NOMO-1 treated with dmso at 0.1 percent for 144 hours (cell line): ENCODE measurements around the gene NFIC.

Source experiments
- DNase-seq: peaks from one replicate; lab custom pipeline; 2025; ENCODE audit not compliant: unreplicated experiment; lab: John Stamatoyannopoulos, UW

NFIC gene

GRCh38 chr19:3358689-3359014, 7.7 kb upstream of the NFIC start:
- no peak for DNase-seq

- DNase-seq = no peak
These were observed 7.1 kb upstream of the NFIC start for GRCh38 chr19:3359015-3359918.

DNA sequence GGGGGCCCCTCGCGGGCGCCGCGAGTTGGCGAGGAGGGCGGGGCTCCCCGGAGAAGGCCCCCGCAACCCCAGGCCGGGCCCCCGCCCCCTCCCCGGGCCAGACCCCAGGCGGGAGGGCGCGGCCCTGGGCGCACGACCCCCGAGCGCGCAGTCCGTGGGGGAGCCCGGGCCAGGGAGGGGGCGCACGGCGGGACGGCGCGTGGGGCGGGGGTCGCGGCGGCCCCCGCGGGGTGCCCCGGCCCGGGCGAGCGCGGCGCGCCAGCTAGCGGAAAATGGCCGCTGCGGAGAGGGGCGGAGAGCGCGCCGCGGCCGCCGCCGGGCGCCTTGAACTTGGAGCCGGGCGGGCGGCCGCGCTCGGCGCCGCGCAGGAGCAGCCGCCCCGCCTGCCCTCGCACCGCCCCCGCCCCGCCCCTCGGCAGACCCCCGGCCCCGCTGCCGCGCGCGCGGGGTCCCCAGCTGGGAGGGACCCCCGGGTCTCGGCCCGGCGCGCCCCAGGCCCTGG, 6.4 kb upstream of the NFIC start:
- DNase-seq = no peak

- no peak for DNase-seq
These were observed 5.7 kb upstream of the NFIC start for GRCh38 chr19:3360421-3361383.

DNA sequence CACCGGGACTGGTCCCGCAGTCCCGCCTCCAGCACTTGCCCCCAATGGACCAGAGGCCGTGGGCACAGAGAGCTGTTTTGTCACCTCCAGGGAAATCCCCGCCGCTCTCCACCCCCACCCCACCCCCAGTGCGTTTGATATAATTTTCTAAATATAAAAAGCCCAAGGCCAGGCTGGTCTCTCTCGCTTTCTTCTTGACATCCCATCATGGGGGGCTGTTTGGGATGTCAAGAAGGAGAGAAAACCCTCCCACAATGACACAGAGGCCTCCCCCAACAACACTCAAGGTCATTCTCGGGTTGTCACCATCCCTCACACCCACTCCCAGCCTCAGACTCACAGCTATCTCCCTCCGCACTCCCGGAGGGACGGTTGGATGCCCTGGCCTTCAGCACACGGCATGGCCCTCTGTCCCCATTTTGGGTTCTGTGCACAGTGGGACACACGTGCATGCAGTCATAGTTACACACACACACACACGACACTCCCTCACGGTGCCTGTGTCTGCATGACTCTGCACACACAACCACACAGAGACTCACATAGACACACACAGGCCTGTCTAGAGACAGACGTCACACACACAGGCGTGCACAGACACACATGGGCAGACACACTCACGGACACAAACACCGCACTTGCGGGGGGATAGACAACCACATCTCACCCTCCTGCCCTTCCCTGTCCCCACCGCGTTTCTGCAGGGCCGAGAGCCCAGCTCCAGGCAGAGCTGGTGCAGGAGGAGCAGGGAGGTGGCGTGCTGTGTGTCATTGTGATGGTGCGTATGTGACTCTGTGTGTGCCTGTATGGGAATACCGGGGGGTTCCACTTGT, 4.8 kb upstream of the NFIC start:
- no peak for DNase-seq

GRCh38 chr19:3362217-3362906, 4.0 kb upstream of the NFIC start:
- DNase-seq = no peak

DNA sequence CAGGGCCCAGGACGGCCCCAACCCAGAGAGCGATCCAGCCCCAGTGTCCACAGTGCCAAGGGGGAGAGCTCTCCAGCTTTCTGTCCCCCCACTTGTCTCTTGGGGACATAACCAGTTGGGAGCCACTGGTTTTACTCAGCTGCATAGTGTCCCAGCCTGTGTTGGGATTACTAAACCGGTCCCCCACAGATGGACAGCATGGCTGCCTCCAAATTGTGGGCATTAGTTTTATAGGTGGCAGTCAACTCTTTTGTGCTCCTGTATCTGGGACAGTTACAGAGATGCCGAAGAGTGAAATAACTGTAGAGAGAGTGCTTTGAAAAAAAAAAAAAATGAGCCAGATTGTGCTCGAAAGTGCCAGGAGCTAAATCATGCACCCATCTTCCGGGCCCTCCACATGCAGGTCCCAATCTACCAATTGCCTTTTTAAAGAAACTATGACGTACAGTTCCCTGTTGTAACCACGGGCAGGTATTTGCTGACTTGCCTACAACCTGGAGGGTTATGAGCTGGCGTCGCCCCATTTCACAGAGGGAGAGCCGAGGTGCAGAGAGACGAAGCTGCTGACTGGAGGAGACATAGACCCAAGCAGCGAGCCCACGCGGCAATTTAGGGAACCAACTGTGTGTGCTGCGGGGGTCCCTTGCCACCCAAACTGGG, 2.4 kb upstream of the NFIC start:
- DNase-seq = no peak

GRCh38 chr19:3364501-3364858, 1.9 kb upstream of the NFIC start:
- no peak for DNase-seq

- no peak for DNase-seq
These were observed 1.1 kb upstream of the NFIC start for GRCh38 chr19:3365093-3365835.

- no peak for DNase-seq
These were observed 607 bp downstream of the NFIC start for GRCh38 chr19:3366753-3367627.

DNA sequence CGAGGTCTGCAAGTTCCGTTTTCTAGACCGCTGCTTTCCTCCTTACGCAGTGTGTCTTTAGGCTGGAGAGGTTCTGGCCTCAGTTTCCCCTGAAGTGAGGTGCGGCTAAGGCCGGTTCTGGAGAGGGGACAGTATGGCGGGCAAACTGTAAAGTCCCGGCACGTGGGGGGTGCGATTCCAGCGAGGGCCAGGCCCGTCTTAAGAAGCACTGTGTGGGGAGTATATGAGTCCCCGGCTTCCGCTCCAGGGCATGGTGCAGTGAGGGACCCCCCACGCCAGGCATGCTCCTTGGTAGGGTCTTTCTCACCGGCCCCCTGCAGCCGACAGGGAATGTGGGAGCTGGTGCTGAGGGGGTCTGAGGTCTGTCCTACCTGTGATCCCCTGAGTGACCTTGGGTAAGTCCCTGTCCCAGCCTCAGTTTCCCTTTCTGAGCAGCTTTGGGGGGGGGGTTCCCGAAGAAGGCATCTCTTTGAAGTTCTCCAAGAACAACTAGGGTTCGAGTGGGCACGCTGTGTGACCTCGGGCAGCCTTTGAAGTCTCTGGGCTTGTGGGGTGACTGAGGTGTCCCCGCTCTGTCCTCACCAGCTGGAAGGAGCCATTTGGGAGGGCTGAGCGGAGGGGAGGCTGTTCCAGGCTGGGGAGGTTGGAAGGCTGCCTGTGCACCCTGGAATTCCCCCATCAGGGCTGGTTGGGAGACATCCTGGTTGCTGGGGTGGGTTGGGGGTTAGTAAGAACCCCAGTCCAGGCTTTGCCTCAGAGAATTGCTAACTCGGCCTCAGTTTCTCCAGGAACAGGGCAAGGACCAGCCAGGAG, 1.5 kb downstream of the NFIC start:
- no peak for DNase-seq

- no peak for DNase-seq
These were observed 2.0 kb downstream of the NFIC start for GRCh38 chr19:3368441-3368795.

DNA sequence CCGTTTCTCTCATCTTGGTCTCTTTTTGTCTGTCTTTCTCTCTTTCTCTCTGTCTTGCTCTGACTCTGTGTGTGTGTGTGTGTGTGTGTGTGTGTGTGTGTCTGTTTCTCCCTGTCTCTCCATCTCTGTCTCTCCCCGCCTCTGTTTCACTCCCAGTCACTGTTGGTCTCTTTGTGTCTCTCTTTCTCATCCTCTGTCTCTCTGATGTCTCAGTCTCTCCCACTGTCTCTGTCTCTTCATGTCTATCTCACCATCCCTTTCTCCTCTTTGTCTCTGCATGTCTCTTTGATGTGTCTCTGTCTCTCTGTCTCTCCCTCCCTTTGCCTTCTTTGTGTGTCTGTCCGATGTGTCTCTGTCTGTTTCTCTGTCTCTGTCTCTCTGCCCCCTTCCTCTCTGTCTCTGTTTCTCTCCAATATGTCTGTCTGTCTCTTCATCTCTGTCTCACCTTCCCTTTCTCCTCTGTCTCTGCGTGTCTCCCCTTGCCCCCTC, 2.5 kb downstream of the NFIC start:
- no peak for DNase-seq

- DNase-seq = no peak
These were observed 3.2 kb downstream of the NFIC start for GRCh38 chr19:3369337-3370213.

GRCh38 chr19:3370214-3370720, 3.9 kb downstream of the NFIC start:
- no peak for DNase-seq
